HG03521 (cell line): ENCODE measurements around the gene RBM4B.

Experiments
- ATAC-seq: cut with Tn5 transposase; IDR thresholded peaks from one replicate; pipeline ENCODE4 v1.9.1; 2021; ENCODE audit warnings: mild to moderate bottlenecking, moderate library complexity; ENCODE audit not compliant: unreplicated experiment

Gene RBM4B

DNA sequence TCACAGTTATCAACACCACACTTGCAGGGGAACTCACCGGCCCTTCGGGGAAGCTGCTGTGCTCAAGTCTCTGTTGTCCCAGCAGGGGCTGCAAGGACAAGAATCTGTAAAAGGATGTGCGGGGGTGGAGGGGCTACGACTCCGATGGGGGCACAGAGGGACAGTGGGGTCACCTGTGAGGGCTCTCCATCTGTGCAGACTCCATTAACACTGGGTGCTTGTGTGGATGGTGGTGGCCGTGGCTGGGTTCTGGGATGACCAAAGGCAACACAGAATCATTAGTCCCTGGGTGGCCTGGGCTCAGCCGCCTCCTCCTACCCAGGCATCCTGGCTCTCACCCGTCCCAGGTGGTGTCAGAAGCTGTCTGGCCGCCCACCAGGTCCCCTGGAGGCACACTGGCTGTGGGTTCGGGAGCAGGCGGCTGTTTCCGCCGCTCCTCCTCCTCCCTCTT lies 10.2 kb upstream of the RBM4B start:
- ATAC-seq: no peak

GRCh38 chr11:66686801-66687750 lies 9.4 kb upstream of the RBM4B start:
- no peak for ATAC-seq

DNA sequence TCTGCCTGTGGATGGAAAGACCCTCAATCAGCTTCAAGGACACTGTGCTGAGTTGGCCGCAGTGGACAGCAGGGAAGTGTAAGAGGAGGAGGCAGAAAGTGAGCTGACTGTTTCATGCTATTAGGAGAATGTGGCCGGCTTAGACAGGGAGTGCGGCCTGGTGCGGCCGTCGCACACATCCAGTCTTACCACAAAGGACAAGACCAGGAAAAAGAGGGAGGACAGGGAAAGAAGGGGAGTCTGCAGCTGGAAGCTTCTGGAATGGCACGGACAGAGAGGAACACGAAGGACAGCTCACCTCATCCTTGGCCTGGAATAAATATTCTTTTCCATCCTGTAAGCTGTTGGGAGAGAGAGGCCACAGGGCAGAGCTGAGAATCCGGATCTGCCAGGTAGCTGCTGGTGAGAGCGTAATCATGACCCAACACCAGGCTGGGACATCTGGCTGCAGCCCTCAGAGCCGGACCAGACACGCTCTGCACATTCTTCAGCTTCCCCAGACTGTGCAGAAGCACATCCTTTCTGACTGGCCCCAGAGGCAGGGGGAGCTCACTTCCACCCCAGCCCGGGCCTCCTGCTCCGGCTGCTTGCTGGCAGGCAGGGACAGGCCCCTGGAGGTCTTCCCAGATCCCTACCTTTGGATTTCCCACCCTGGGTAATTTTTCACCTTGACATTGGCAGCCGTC lies 8.6 kb upstream of the RBM4B start:
- ATAC-seq: no peak

DNA sequence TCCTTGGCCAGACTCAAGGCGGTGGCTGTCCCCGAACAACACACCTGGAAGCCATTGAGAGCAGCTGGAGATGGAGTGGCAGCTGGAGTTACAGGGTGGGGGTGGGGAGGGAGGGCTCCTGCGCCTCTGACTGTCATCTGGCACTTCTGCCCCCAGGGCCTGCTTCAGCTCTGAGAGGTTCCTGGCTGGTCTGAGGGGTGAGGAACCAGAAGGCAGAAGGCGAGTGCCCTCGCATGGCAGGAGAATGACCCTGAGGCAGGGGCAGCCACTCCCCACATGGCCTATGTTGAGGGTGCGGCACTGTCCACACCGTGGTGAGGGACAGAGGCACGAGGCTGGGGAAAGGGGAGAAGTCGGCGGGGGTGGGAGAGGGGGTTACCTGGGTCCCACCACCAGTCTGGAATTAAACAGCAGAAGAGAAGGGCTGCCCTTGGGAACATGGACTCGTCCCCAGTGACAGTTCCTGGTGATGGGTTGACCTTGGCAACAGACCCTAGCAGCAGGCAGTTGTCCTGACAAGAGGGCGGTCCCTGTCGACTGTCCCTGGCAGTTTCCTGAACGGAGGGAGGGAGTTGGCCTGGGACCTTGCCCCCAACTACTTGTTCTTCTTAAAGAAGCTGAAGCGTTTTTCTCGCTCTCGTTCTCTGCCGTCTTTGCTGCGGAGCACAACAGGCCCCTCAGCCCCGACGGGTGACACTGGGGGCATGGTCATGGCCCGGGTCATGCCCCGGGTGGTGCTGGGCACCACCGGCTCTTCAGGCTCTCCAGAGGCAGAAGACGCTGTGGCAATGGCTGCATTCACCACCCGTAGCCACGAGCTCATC lies 7.8 kb upstream of the RBM4B start:
- no peak for ATAC-seq

DNA sequence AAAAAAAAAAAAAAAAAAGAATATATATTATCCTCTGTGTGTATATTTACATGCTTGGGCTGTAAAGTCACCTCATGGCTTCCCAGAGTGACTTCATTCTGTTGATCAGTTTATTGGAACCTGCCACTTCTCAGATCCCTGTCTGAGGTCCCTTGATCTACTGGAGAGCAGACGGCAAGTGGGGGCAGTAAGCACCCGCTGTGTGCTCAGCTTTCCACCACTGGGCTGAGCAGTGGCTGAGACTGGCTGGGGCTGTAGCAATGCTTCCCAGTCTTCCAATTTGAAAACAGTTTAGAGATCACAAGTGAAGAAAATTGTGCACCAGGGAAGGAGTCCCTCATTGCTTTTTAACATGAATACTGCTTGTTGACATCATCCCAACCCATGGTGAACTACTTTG lies 6.9 kb upstream of the RBM4B start:
- ATAC-seq: no peak

GRCh38 chr11:66683877-66684276 lies 6.2 kb upstream of the RBM4B start:
- ATAC-seq: no peak

DNA sequence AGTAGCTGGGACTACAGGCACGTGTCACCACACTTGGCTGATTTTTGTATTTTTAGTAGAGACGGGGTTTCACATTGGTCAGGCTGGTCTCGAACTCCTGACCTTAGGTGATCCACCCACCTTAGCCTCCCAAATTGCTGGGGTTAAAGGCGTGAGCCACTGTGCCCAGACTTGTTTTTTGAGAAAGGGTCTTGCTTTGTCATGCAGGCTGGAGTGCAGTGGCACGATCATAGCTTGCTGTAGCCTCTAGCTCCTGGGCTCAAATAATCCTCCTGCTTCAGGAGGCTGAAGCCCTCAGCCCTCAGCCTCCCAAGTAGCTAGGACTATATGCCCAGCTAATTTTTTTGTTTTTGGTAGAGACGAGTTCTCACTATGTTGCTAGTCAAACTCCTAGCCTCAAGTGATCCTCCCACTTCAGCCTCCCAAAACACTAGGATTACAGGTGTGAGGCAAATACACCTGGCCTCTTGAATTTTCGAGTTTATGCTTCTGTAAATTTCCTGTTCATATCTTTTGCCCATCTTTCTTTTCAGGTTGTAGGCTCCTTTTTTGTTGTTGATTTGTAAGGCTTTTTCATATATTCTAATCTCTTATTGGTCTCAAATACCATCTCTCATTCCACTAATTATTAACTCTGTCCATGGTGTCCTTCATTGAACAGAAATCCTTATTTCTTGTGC lies 3.4 kb upstream of the RBM4B start:
- no peak for ATAC-seq

DNA sequence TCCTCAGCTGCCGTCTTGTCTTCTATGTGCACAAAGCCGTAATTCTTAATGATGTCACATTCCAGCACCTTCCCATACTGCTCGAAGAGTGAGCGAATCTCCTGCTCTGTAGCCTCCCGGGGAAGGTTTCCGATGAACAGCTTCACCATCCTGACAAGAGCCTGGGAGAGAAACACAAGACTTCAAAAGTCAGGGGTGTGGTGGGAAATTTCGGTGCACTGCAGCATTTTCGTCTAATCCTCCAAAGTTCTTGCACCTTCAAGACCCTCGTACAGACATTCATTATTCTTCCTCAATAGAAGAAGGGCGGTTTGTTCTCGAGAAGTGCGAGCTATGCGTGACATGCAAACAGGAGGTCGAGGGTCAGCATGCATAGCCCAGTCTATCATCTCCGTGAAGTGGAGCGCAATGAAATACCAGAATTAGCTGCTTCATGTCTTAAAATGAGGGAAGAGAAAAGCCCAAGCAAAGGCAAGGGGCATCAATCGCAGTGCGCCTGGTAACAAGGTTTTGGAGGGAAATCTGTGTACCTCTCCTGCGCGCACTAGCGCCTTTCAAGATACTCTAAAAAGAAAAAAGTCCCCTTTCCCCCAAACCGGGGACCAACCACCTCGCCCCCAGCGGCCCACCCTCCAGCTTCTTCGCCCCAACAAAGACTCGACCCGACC lies 622 bp downstream of the RBM4B start:
- ATAC-seq: no peak

DNA sequence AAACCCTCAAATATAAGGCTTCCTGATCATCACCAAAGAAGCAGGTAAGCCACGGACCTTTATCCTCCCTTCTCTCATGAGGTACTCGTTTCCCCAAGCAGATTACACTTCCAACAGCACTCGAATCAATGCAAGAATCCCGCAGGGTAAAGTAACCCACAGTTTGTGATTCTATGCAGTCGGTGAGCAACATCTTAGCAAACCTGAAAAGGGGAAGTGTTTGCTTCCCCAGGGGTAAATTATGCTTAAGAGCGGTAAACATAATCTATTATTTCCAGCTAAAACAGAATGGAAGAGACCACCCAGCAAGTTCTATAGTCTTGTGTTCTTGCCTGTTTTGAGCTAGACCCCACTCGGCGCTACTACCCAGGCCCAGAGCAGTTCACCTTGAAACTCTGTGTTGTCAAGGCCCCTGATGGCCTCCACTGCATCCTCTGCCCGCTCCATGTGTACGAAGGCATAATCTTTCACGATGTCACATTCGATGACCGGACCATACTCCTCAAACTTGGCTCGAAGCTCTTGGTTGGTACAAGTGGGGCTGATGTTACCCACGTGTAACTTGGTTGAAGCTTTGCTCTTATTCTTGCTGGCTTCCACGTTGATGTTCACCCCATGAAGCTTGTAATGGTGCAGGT lies 1.3 kb downstream of the RBM4B start:
- ATAC-seq: no peak

DNA sequence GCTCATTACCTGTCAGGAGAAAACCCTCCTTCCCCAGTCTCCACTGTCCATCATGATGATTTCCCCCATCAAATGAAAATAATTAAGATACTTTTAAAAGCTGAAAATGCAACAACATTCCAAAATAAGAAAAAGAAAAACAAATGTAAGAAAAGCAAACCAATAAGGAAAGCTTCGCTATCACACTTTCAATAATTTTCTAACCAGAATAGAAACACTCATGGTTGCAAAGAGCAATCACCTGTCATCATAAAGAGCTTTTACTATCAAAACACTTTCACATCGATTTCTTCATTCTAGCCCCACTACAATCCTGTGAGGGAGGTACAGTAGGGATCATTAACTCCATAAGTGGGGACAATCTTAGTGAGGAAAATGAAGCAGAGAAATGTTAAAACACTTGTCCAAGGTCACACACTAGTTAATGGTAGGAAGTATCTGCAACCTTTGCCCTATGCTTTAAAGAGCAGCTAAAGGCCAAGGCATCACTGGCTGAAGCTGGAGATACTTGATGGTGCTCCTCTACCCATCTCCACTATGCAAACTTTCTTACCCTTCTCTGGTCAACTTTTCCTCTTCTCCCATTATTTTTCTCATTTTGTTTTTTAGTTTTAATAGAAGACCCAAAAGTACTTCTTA lies 2.6 kb downstream of the RBM4B start:
- no peak for ATAC-seq

- no peak for ATAC-seq
Observed at GRCh38 chr11:66670816-66671215, 6.9 kb downstream of the RBM4B start.

GRCh38 chr11:66665369-66665768 lies 12.3 kb downstream of the RBM4B start:
- no peak for ATAC-seq

- ATAC-seq: no peak
Observed at GRCh38 chr11:66663741-66664296, 13.9 kb downstream of the RBM4B start.

DNA sequence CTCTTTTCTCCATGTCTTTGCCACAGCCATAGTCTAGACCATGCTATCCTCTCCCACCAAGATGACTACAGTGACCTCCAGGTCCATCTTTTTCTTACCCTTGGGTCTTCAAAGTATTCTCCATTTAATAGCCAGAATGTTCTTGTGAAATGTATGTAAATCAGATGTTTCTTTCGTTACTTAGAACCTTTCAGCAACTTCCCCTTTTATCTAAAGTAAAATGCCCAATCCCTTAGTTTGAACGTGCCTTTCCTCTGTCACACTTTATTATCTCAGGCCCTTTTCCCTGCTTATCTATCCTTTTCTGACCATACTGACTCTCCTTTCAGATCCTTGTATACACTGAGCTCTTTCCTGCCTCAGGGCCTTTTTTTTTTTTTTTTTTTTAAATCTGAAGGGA lies 17.9 kb downstream of the RBM4B start:
- no peak for ATAC-seq

- no peak for ATAC-seq
Observed at GRCh38 chr11:66653123-66653522, 24.6 kb downstream of the RBM4B start.

DNA sequence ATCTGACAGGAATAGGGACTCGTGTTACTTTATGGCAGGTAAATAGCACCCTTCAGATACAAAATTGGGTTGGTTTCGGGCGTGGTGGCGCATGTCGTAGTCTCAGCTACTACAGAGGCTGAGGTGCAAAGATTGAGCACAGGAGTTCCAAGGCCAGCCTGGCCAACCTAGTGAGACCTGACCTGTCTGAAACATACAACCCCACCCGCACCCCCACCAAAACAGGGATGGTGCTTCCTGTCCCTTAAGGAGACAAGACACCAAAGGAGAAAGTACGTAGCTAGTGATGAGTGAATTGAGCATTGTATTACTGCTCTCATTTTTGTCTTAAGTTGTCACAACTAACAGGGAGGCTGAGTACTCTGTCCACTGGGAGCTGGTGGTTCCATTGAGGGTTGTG lies 25.0 kb downstream of the RBM4B start:
- no peak for ATAC-seq

DNA sequence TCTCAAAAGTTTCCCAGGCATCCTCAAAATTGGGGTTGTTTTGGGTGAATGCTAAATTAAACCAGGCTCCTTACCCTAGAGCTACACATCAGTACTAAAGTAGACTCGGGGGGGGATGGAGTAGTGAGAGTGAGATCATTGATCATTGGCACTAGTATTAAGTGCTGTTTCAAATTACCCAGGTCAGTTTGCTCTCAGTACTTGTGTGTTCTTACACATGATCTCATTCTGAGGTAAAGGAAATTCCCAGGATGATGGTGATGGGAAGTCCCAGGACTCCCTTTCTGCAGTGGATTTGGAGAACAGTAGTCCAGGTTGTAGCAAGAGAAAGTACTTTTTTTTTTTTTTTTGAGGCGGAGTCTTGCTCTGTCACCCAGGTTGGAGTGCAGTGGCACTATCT lies 26.7 kb downstream of the RBM4B start:
- no peak for ATAC-seq

GRCh38 chr11:66649903-66650302 lies 27.8 kb downstream of the RBM4B start:
- ATAC-seq: no peak

- no peak for ATAC-seq
Observed at GRCh38 chr11:66646828-66647227, 30.9 kb downstream of the RBM4B start.
